ENCODE results near the gene FLG.
"Not testable (repeated sequence)": the region's sequence is repeated elsewhere in the genome, so short reads cannot be mapped to it uniquely, and the experiment has no call there.

FLG gene

GRCh38 chr1:152256394-152256793 lies 68.6 kb downstream of the FLG start:
- not testable (repeated sequence) for DNase-seq

Data from activated CD4-positive, alpha-beta T cell treated with anti-CD3 and anti-CD28 coated beads, Interleukin-10, Interleukin-2, amounts not matched to agents 100 ng/mL and 50 ng/mL, durations not matched to agents 16 hours and 8 hours (primary cell).